ENCODE data around the gene SERPIND1.
"Not testable (repeated sequence)": the region's sequence is repeated elsewhere in the genome, so short reads cannot be mapped to it uniquely, and the experiment has no call there.

The SERPIND1 gene, protein sequence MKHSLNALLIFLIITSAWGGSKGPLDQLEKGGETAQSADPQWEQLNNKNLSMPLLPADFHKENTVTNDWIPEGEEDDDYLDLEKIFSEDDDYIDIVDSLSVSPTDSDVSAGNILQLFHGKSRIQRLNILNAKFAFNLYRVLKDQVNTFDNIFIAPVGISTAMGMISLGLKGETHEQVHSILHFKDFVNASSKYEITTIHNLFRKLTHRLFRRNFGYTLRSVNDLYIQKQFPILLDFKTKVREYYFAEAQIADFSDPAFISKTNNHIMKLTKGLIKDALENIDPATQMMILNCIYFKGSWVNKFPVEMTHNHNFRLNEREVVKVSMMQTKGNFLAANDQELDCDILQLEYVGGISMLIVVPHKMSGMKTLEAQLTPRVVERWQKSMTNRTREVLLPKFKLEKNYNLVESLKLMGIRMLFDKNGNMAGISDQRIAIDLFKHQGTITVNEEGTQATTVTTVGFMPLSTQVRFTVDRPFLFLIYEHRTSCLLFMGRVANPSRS

GRCh38 chr22:20773793-20774212 lies at the start of gene SERPIND1:
Gene SERPIND1 (plus strand): TSS chr22:20774113. CDS start chr22:20779313, 5,200 bp downstream.
- no peak for DNase-seq (ENCODE audit: low spot score)

- no peak for DNase-seq (ENCODE audit: low spot score)
Measured at GRCh38 chr22:20724676-20725454, 49.0 kb upstream of the SERPIND1 start.

DNA sequence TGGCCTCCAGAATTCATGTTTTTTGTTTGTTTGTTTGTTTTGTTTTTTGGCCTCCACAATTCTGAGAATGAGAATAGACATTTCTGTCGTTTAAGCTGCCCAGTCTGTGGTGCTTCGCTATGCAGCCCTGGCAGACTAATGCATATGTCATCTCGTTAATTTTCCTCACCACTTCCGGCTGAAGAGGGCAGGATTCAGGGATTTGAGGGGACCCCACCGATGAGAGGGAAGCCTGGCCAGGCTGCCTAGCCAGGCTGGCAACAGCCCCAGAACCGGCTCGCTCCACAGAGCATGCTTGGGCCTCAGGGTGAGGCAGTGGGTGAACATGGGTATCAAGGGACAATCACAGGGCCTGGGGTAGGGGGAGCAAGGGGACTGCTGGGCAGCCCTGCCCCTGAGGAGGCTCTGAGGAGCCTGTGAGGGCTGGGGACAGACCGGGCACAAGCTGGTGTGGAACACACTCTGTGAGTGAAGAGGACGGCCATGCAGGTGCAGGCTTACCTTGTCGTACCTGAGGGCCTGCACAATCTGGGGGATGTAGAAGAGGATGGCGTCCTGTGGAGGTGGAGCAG lies 47.8 kb upstream of the SERPIND1 start:
- DNase-seq (ENCODE audit: low spot score): no peak

- DNase-seq (ENCODE audit: low spot score): no peak
Measured at GRCh38 chr22:20727118-20728015, 46.5 kb upstream of the SERPIND1 start.

GRCh38 chr22:20728523-20729190 lies 45.3 kb upstream of the SERPIND1 start:
- DNase-seq (ENCODE audit: low spot score): no peak

GRCh38 chr22:20729194-20729593 lies 44.7 kb upstream of the SERPIND1 start:
- no peak for DNase-seq (ENCODE audit: low spot score)

GRCh38 chr22:20732431-20732830 lies 41.5 kb upstream of the SERPIND1 start:
- not testable (repeated sequence) for DNase-seq (ENCODE audit: low spot score)

GRCh38 chr22:20735356-20736162 lies 38.4 kb upstream of the SERPIND1 start:
- DNase-seq (ENCODE audit: low spot score): not testable (repeated sequence)

GRCh38 chr22:20736891-20737290 lies 37.0 kb upstream of the SERPIND1 start:
- not testable (repeated sequence) for DNase-seq (ENCODE audit: low spot score)

DNA sequence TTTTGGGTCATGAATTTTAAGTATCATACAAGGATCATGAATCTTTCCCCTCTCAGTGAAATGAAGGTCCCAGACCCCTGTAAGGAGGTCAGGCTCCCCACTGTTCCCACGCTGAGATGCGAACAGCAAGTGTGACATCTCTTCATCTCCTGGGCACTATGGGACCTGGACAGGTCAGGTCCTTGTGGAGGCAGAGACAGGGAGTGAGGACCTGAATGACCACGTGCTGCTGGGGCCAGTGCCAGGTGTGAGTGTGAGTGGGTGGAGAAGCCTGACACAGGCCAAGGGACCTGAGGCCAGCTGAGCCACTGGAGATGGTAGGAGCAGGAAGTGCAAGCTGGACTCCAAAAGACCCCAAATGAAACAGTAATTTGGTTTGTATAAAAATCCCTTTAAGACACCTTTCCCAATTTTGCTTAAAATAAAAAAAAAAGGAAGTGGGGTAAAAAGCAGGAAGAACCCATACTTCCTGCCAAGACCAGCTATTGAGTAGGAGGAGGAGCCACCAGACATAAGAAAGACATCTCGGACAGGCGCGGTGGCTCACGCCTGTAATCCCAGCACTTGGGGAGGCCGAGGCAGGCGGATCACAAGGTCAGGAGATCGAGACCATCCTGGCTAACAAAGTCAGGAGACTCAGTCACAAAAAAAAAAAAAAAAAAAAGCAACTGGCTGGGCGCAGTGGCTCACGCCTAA lies 35.4 kb upstream of the SERPIND1 start:
- DNase-seq (ENCODE audit: low spot score): no peak

GRCh38 chr22:20740222-20740951 lies 33.5 kb upstream of the SERPIND1 start:
- no peak for DNase-seq (ENCODE audit: low spot score)

GRCh38 chr22:20741008-20741633 lies 32.8 kb upstream of the SERPIND1 start:
- DNase-seq (ENCODE audit: low spot score): no peak

GRCh38 chr22:20741634-20742581 lies 32.0 kb upstream of the SERPIND1 start:
- DNase-seq (ENCODE audit: low spot score): peak; percentile 37

- DNase-seq (ENCODE audit: low spot score): no peak
Measured at GRCh38 chr22:20742764-20743163, 31.1 kb upstream of the SERPIND1 start.

DNA sequence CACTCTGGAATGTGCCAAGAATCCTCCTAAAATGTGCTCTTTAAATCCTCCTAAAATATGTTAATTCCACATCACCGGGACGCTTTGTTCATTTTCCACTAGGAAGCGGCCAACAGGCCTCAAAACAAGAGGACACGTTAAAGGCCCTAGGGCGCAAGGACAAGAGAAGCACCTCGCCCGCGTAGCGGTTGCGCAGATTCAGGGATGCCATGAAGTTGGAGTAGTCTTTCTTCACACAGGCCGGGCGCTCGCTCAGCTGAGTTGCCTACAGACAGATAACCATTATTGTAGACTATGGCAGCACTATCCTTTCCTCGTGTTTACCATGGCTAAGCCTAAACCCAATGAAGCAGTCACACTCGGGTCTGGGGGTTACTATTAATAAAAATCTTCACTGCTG lies 29.5 kb upstream of the SERPIND1 start:
- no peak for DNase-seq (ENCODE audit: low spot score)

- no peak for DNase-seq (ENCODE audit: low spot score)
Measured at GRCh38 chr22:20745119-20745518, 28.8 kb upstream of the SERPIND1 start.
